HG03442 (cell line): Measurements from ENCODE around the gene SCUBE3.

Source experiments
- ATAC-seq: cut with Tn5 transposase; IDR thresholded peaks from one replicate; pipeline ENCODE4 v1.9.1; 2021; ENCODE audit warnings: mild to moderate bottlenecking, moderate library complexity; ENCODE audit not compliant: unreplicated experiment

Gene SCUBE3

GRCh38 chr6:35297601-35298481 is 84.1 kb downstream of the SCUBE3 start, which contains the start of gene DEF6:
Gene DEF6, plus strand, starts transcription at chr6:35297818. Its CDS starts 39 bp downstream, at chr6:35297857.
- peak; percentile 75 for ATAC-seq

GRCh38 chr6:35298625-35299140 is 84.9 kb downstream of the SCUBE3 start:
- no peak for ATAC-seq

GRCh38 chr6:35299674-35300073 is 85.9 kb downstream of the SCUBE3 start:
- ATAC-seq: no peak

- ATAC-seq: no peak
Observed at GRCh38 chr6:35300848-35301247, 87.1 kb downstream of the SCUBE3 start.
